Midbrain (tissue), 1 donor: ENCODE measurements around the gene SMIM20.
"Not testable (repeated sequence)": the region's sequence is repeated elsewhere in the genome, so short reads cannot be mapped to it uniquely, and the experiment has no call there.

Experiments
- DNase-seq: peaks from one replicate; lab custom pipeline; 2025; lab: John Stamatoyannopoulos, UW

The SMIM20 gene

GRCh38 chr4:25890571-25891485 is 23.2 kb upstream of the SMIM20 start:
- peak; percentile 19 for DNase-seq

GRCh38 chr4:25892796-25893195 is 21.2 kb upstream of the SMIM20 start:
- no peak for DNase-seq

GRCh38 chr4:25896776-25897539 is 17.1 kb upstream of the SMIM20 start:
- no peak for DNase-seq

- no peak for DNase-seq
These were observed 13.7 kb upstream of the SMIM20 start for GRCh38 chr4:25900310-25900709.

- no peak for DNase-seq
These were observed 13.0 kb upstream of the SMIM20 start for GRCh38 chr4:25901030-25901430.

- peak; percentile 13 for DNase-seq
These were observed 9.9 kb upstream of the SMIM20 start for GRCh38 chr4:25903900-25904747.

- no peak for DNase-seq
These were observed 9.3 kb upstream of the SMIM20 start for GRCh38 chr4:25904748-25905082.

GRCh38 chr4:25905371-25905770 is 8.6 kb upstream of the SMIM20 start:
- DNase-seq: no peak

- DNase-seq: not testable (repeated sequence)
These were observed 7.9 kb upstream of the SMIM20 start for GRCh38 chr4:25906113-25906512.

- DNase-seq: no peak
These were observed 5.5 kb upstream of the SMIM20 start for GRCh38 chr4:25908491-25908901.

GRCh38 chr4:25911356-25911755 is 2.7 kb upstream of the SMIM20 start:
- no peak for DNase-seq

GRCh38 chr4:25913056-25913850 is 767 bp upstream of the SMIM20 start:
- no peak for DNase-seq

- no peak for DNase-seq
These were observed 791 bp downstream of the SMIM20 start for GRCh38 chr4:25914670-25915352.

GRCh38 chr4:25915353-25915705 is 1.3 kb downstream of the SMIM20 start:
- no peak for DNase-seq

- no peak for DNase-seq
These were observed 2.9 kb downstream of the SMIM20 start for GRCh38 chr4:25916870-25917269.

- no peak for DNase-seq
These were observed 5.7 kb downstream of the SMIM20 start for GRCh38 chr4:25919676-25920075.

GRCh38 chr4:25921922-25922321 is 7.9 kb downstream of the SMIM20 start:
- DNase-seq: no peak

- no peak for DNase-seq
These were observed 8.9 kb downstream of the SMIM20 start for GRCh38 chr4:25922812-25923369.

- no peak for DNase-seq
These were observed 9.7 kb downstream of the SMIM20 start for GRCh38 chr4:25923745-25924144.

- peak; percentile 39 for DNase-seq
These were observed 11.6 kb downstream of the SMIM20 start for GRCh38 chr4:25925486-25926201.
